Measurements from ENCODE around the gene ZFTA.

DNA sequence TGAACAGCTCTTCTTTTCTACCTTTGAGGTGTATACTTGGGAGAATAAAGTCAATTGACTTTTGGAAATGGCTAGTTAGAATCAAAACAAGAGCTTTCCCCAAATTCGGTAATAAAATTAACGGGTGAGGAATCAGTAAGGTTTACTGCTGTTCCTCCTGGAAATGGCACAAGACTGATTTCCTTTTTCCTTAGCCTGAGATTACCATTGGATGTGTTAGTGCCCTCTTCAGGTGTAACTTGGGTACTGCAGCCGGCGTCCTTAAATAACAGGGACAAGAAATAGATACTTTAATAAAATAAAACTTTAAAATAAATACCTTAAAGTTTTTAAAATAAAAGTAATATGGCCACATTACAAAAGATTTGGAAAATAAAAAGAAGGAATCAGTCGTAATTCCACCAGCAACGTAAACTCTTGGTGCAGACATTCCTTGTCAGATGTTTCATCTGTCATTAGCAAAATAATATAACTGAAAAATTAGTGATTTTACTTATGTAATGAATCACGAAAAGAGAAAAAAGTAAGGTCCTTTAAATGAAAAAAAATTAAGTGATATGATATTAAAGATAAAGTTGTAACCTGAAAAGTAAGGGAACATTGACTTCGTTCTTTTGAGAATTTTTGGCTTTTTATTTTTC, 29.7 kb downstream of the ZFTA start:
- no peak for TF ChIP-seq POLR2A (IDR thresholded peaks at IDR 0.05)
- TF ChIP-seq, protein P1, sequence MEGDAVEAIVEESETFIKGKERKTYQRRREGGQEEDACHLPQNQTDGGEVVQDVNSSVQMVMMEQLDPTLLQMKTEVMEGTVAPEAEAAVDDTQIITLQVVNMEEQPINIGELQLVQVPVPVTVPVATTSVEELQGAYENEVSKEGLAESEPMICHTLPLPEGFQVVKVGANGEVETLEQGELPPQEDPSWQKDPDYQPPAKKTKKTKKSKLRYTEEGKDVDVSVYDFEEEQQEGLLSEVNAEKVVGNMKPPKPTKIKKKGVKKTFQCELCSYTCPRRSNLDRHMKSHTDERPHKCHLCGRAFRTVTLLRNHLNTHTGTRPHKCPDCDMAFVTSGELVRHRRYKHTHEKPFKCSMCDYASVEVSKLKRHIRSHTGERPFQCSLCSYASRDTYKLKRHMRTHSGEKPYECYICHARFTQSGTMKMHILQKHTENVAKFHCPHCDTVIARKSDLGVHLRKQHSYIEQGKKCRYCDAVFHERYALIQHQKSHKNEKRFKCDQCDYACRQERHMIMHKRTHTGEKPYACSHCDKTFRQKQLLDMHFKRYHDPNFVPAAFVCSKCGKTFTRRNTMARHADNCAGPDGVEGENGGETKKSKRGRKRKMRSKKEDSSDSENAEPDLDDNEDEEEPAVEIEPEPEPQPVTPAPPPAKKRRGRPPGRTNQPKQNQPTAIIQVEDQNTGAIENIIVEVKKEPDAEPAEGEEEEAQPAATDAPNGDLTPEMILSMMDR (IDR thresholded peaks at IDR 0.05) = peak; percentile 83 to 99 (median 94)
